H1 (cell line): Measurements from ENCODE around the gene RALGAPA1. TPM values are rescaled to one million over a fixed set of nuclear protein-coding genes. Genes with fewer than 3 reads are reported as not detected.

Experiments
- CTCF ChIA-PET: fragments of 300-600 bp; sonication (Branson Sonifier 250); formaldehyde crosslinking; loops from one replicate; lab custom pipeline; 2021; ENCODE audit not compliant: partially characterized antibody; lab: Charles Lee
- POLR2A ChIA-PET: fragments of 300-600 bp; sonication (Branson Sonifier 250); formaldehyde crosslinking; loops from one replicate; lab custom pipeline; 2021; ENCODE audit warnings: inconsistent platforms; ENCODE audit not compliant: partially characterized antibody; lab: Charles Lee
- DNase-seq, 2 experiments: peaks; one replicate each; pipeline versions ENCODE4 v3.0.0 to v3.0.0-alpha.2; 2010 to 2022; ENCODE audit warnings: low spot score in 2 of 2, low read depth in 1 of 2, mixed read lengths in 1 of 2
- FAIRE-seq: peaks from 2 replicates; lab custom pipeline; 2011; peaks lifted over from hg19 to GRCh38; lab: Jason Lieb, UNC
- H2AFZ ChIP-seq: 2 replicates; pipeline ENCODE4 v1.8.1; 2012; ENCODE audit warnings: low read length, inconsistent platforms
- H2AK5ac ChIP-seq: 2 replicates; pipeline ENCODE4 v1.6.1; 2013; ENCODE audit warnings: low read depth, low read length
- H2BK120ac ChIP-seq: replicated peaks from 2 replicates; pipeline ENCODE3; 2013; ENCODE audit warnings: low read depth, low read length, inconsistent platforms
- H2BK12ac ChIP-seq: 2 replicates; pipeline ENCODE4 v1.6.1; 2013; ENCODE audit warnings: low read depth, low read length
- H2BK15ac ChIP-seq: 2 replicates; pipeline ENCODE4 v1.6.1; 2013; ENCODE audit warnings: low read length
- H2BK20ac ChIP-seq: 2 replicates; pipeline ENCODE4 v1.6.1; 2013; ENCODE audit warnings: low read length
- H2BK5ac ChIP-seq: 2 replicates; pipeline ENCODE4 v1.6.1; 2013; ENCODE audit warnings: low read depth, low read length
- H3K14ac ChIP-seq: 2 replicates; pipeline ENCODE4 v1.6.1; 2013; ENCODE audit warnings: inconsistent platforms; ENCODE audit not compliant: insufficient read length
- H3K18ac ChIP-seq: 2 replicates; pipeline ENCODE4 v1.6.1; 2013; ENCODE audit warnings: low read length; ENCODE audit errors: extremely low read depth
- H3K23ac ChIP-seq: 2 replicates; pipeline ENCODE4 v1.6.1; 2013; ENCODE audit warnings: inconsistent platforms; ENCODE audit not compliant: insufficient read length
- H3K23me2 ChIP-seq: 2 replicates; pipeline ENCODE4 v1.6.1; 2013; ENCODE audit warnings: low read depth, low read length
- H3K27ac ChIP-seq: 2 replicates; pipeline ENCODE4 v1.6.1; 2011; ENCODE audit warnings: low read depth, low read length, inconsistent platforms
- H3K27me3 ChIP-seq, 4 experiments: replicated peaks in 1 of 4; 1 replicate in 1 of 4; 2 replicates in 3 of 4; pipeline versions ENCODE4 v1.6.1 to v1.8.1; 2011 to 2013; ENCODE audit warnings: low read length in 3 of 4, mild to moderate bottlenecking in 3 of 4, inconsistent platforms in 2 of 4, mixed read lengths in 2 of 4, moderate library complexity in 1 of 4; ENCODE audit not compliant: control insufficient read depth in 3 of 4, insufficient read depth in 3 of 4; ENCODE audit errors: extremely low read depth in 1 of 4
- H3K36me3 ChIP-seq, 4 experiments: 2 replicates each; pipeline versions ENCODE4 v1.6.1 to v1.8.1; 2011 to 2013; ENCODE audit warnings: mild to moderate bottlenecking in 4 of 4, low read length in 3 of 4, moderate library complexity in 2 of 4, control low read depth in 1 of 4, inconsistent platforms in 1 of 4; ENCODE audit not compliant: insufficient read depth in 4 of 4, control insufficient read depth in 2 of 4
- H3K4ac ChIP-seq: replicated peaks from 2 replicates; pipeline ENCODE3; 2013; ENCODE audit warnings: low read length, low read depth, mixed read lengths, inconsistent platforms; ENCODE audit not compliant: insufficient read length
- H3K4me1 ChIP-seq, 4 experiments: replicated peaks in 1 of 4; 1 replicate in 1 of 4; 2 replicates in 3 of 4; pipeline versions ENCODE4 v1.6.1 to v1.8.1; 2011 to 2013; ENCODE audit warnings: low read length in 3 of 4, inconsistent platforms in 2 of 4, mixed read lengths in 1 of 4; ENCODE audit not compliant: insufficient read depth in 4 of 4, control insufficient read depth in 3 of 4
- H3K4me2 ChIP-seq, 2 experiments: 2 replicates each; pipeline versions ENCODE4 v1.6.1 to v1.8.1; 2011 to 2013; ENCODE audit warnings: low read depth in 2 of 2, low read length in 2 of 2, control low read depth in 1 of 2, inconsistent platforms in 1 of 2, mild to moderate bottlenecking in 1 of 2; ENCODE audit not compliant: insufficient read depth in 1 of 2
- H3K4me3 ChIP-seq, 4 experiments: fragments of 200-600, 300-600 bp in 1 of 4; sonication (generic), shearing (Covaris generic), sonication (Bioruptor Twin) in 1 of 4; 2 replicates each; pipeline versions ENCODE4 v1.5.1 to v1.8.1; 2011 to 2016; ENCODE audit warnings: low read length in 4 of 4, low read depth in 3 of 4, control low read depth in 2 of 4, inconsistent platforms in 2 of 4, mild to moderate bottlenecking in 2 of 4, mixed read lengths in 1 of 4, moderate library complexity in 1 of 4; ENCODE audit not compliant: insufficient read depth in 2 of 4; ENCODE audit errors: extremely low read depth in 1 of 4
- H3K56ac ChIP-seq: replicated peaks from 2 replicates; pipeline ENCODE3; 2013; ENCODE audit warnings: low read depth, mild to moderate bottlenecking, mixed read lengths, low read length, inconsistent platforms; ENCODE audit not compliant: insufficient read length
- H3K79me1 ChIP-seq: 2 replicates; pipeline ENCODE4 v1.6.1; 2013; ENCODE audit warnings: low read depth, low read length, control low read depth
- H3K79me2 ChIP-seq, 2 experiments: 2 replicates each; pipeline versions ENCODE4 v1.6.1 to v1.8.1; 2012 to 2013; ENCODE audit warnings: low read length in 2 of 2, mild to moderate bottlenecking in 2 of 2, inconsistent platforms in 1 of 2; ENCODE audit not compliant: insufficient read depth in 2 of 2, control insufficient read depth in 1 of 2
- H3K9ac ChIP-seq, 4 experiments: replicated peaks in 1 of 4; 1 replicate in 1 of 4; 2 replicates in 3 of 4; pipeline versions ENCODE4 v1.6.1 to v1.8.1; 2011 to 2013; ENCODE audit warnings: low read depth in 3 of 4, low read length in 3 of 4, control low read depth in 2 of 4, mild to moderate bottlenecking in 2 of 4, moderate library complexity in 2 of 4, inconsistent platforms in 1 of 4; ENCODE audit errors: extremely low read depth in 1 of 4
- H3K9me3 ChIP-seq, 2 experiments: 2 replicates each; pipeline versions ENCODE4 v1.6.1 to v1.8.1; 2012 to 2013; ENCODE audit warnings: mild to moderate bottlenecking in 2 of 2, moderate library complexity in 2 of 2, control low read depth in 1 of 2, inconsistent platforms in 1 of 2, low read depth in 1 of 2, low read length in 1 of 2, mixed read lengths in 1 of 2; ENCODE audit not compliant: insufficient read depth in 2 of 2
- H4K20me1 ChIP-seq, 2 experiments: replicated peaks in 1 of 2; 2 replicates each; pipeline versions ENCODE3 to v1.8.1; 2011 to 2013; ENCODE audit warnings: inconsistent platforms in 2 of 2, low read length in 2 of 2, mild to moderate bottlenecking in 1 of 2; ENCODE audit not compliant: insufficient read depth in 2 of 2, control insufficient read depth in 1 of 2
- H4K5ac ChIP-seq: 2 replicates; pipeline ENCODE4 v1.6.1; 2013; ENCODE audit warnings: low read length, low read depth, mixed read lengths, inconsistent platforms; ENCODE audit not compliant: insufficient read length
- H4K8ac ChIP-seq: 2 replicates; pipeline ENCODE4 v1.8.0; 2013; ENCODE audit warnings: mild to moderate bottlenecking, moderate library complexity, low read length, inconsistent platforms; ENCODE audit not compliant: insufficient read depth; ENCODE audit errors: extremely low read depth
- H4K91ac ChIP-seq: replicated peaks from 2 replicates; pipeline ENCODE3; 2013; ENCODE audit warnings: low read length, mixed read lengths, inconsistent platforms; ENCODE audit not compliant: insufficient read length
- ATF3 ChIP-seq: IDR thresholded peaks from 2 replicates; pipeline ENCODE4 v1.6.1; 2011; ENCODE audit warnings: low read depth, mild to moderate bottlenecking, low read length; ENCODE audit not compliant: insufficient read depth
- CTCF ChIP-seq, 3 experiments: IDR thresholded peaks; 1 replicate in 2 of 3; 2 replicates in 1 of 3; pipeline versions ENCODE4 v1.5.1 to v1.6.1; 2011; ENCODE audit warnings: low read length in 3 of 3, mild to moderate bottlenecking in 3 of 3, inconsistent platforms in 2 of 3, low read depth in 1 of 3, moderate library complexity in 1 of 3; ENCODE audit not compliant: insufficient read depth in 1 of 3; ENCODE audit errors: control extremely low read depth in 1 of 3
- EP300 ChIP-seq, 2 experiments: IDR thresholded peaks; 1 replicate in 1 of 2; 2 replicates in 1 of 2; pipeline ENCODE4 v1.6.1; 2011 to 2012; ENCODE audit warnings: low read depth in 2 of 2, low read length in 2 of 2, mild to moderate bottlenecking in 2 of 2, borderline replicate concordance in 1 of 2, inconsistent platforms in 1 of 2, moderate library complexity in 1 of 2
- EZH2 ChIP-seq: fragments of 200-600 bp; sonication (generic); IDR thresholded peaks from 2 replicates; pipeline ENCODE4 v1.7.1; 2012; ENCODE audit warnings: low read depth, mild to moderate bottlenecking, moderate library complexity, low read length, inconsistent platforms; ENCODE audit not compliant: severe bottlenecking
- MAFK ChIP-seq: IDR thresholded peaks from 2 replicates; pipeline ENCODE4 v1.6.1; 2012; ENCODE audit warnings: low read depth, mild to moderate bottlenecking, improper control_type of control experiment, low read length
- SIRT6 ChIP-seq: IDR thresholded peaks from one replicate; pipeline ENCODE4 v1.7.1; 2012; ENCODE audit warnings: low read length, inconsistent platforms
- TAF7 ChIP-seq: optimal IDR thresholded peaks from 2 replicates; pipeline ENCODE3; 2011; ENCODE audit warnings: low read depth, mild to moderate bottlenecking, inconsistent platforms, low read length, moderate library complexity, borderline replicate concordance
- TBP ChIP-seq: IDR thresholded peaks from 2 replicates; pipeline ENCODE4 v1.6.1; 2011; ENCODE audit warnings: low read depth, low read length, improper control_type of control experiment
- TEAD4 ChIP-seq: IDR thresholded peaks from 2 replicates; pipeline ENCODE4 v1.6.1; 2012; ENCODE audit warnings: low read depth, low read length, inconsistent platforms, mixed read lengths
- ZNF274 ChIP-seq: IDR thresholded peaks from 2 replicates; pipeline ENCODE4 v1.7.0; 2012; ENCODE audit warnings: low read length, borderline replicate concordance; ENCODE audit errors: extremely low read depth
- WGBS, 2 experiments: shearing (Covaris generic) in 1 of 2; methylation state at CpG; one replicate each; pipeline versions ENCODE4 v1.1.6 to v1.1.7; 2013 to 2015; ENCODE audit warnings: low lambda C conversion rate in 2 of 2, mixed read lengths in 2 of 2, inconsistent platforms in 1 of 2, low coverage in 1 of 2, missing lambda C conversion rate in 1 of 2; ENCODE audit not compliant: insufficient replicate concordance in 2 of 2, insufficient coverage in 1 of 2, insufficient read length in 1 of 2; ENCODE audit errors: extremely low coverage in 1 of 2, missing lambda C conversion rate in 1 of 2; 5-methylcytosine and 5-hydroxymethylcytosine counted together
- polyA plus RNA-seq, 7 experiments: library from polyadenylated mRNA; depleted of rRNA in 3 of 7; stranded (reverse) in 5 of 7; unstranded in 2 of 7; fragments of >200 nt in 5 of 7; fragments of 200-250 nt in 2 of 7; gene quantifications; 1 replicate in 5 of 7; 2 replicates in 1 of 7; 4 replicates in 1 of 7; pipeline versions ENCODE4 v1.2.1 to v1.2.3, GENCODE V29; 2011 to 2013; ENCODE audit warnings: missing spikeins in 2 of 7, mixed read lengths in 2 of 7
- total RNA-seq: library from RNA; stranded (reverse); fragmentation: NEBNext Ultra II Directional; extraction: Animal tissue kit (Norgen Biotek cat#: 25700); gene quantifications from 2 replicates; pipeline ENCODE4 v1.2.1, GENCODE V29; 2021

Gene RALGAPA1
- total and polyA plus RNA-seq, 2 of the 8 experiments (the other 6 are each of a cell fraction or from before 2014, with no cell fraction given) = 4.2 to 26.7 TPM

- Histone ChIP-seq H4K5ac (no peak overlapping the region), H2BK120ac (no peak overlapping the region), H2BK12ac (no peak overlapping the region), H3K4me3 (no peak overlapping the region), H3K23ac (no peak overlapping the region), H3K9me3 (no peaks in the 10 kb centered on the region), H3K79me1 (no peaks in the 10 kb centered on the region), H2BK15ac (no peak overlapping the region), H4K8ac (no peak overlapping the region), H2BK20ac (no peak overlapping the region), H3K18ac (no peak overlapping the region), H3K4me1 (no peaks in the 10 kb centered on the region), H3K9ac (no peak overlapping the region), H3K27ac (no peak overlapping the region), H3K14ac (no peak overlapping the region), H3K36me3 (no peaks in the 10 kb centered on the region), H4K91ac (no peak overlapping the region), H4K20me1 (no peaks in the 10 kb centered on the region), H3K27me3 (no peaks in the 10 kb centered on the region), H3K23me2 (no peaks in the 10 kb centered on the region), H2AK5ac (no peak overlapping the region), H3K4ac (no peak overlapping the region), H2BK5ac (no peak overlapping the region), H3K79me2 (no peaks in the 10 kb centered on the region), H3K56ac (no peak overlapping the region), H3K4me2 (no peak overlapping the region), H2AFZ (no peak overlapping the region)
- DNase-seq (no peak), FAIRE-seq (no peak)
- POLR2A ChIA-PET = no interaction called here
- CTCF ChIA-PET = interaction anchor here (0.6 kb wide), 1 partner anchor 313 kb away, joined by 3 read pairs; no protein-coding TSS in a partner anchor
- 93% methylated on average over 4 of the region's 4 CpGs; no CpG with 5 or more reads in 1 of the 2 experiments for WGBS, 2 experiments
- TF ChIP-seq MAFK = no peak
- no peak for TF ChIP-seq ATF3
- no peak for TF ChIP-seq EP300 (IDR thresholded peaks at IDR 0.05; ENCODE audit: borderline replicate concordance in 1 of 2, low read depth in 2 of 2, low read length in 2 of 2)
- TF ChIP-seq EZH2 = no peak
- TF ChIP-seq SIRT6 = no peak
- TF ChIP-seq TAF7 = no peak
- no peak for TF ChIP-seq TBP
- no peak for TF ChIP-seq TEAD4
- TF ChIP-seq CTCF (IDR thresholded peaks at IDR 0.05; ENCODE audit: control extremely low read depth in 1 of 3, insufficient read depth in 1 of 3, low read depth in 1 of 3, low read length in 3 of 3) = no peak
- TF ChIP-seq ZNF274 = no peak
These were observed 243.1 kb downstream of the RALGAPA1 start for GRCh38 chr14:35565871-35566464.
